Measurements from ENCODE around the gene GPC5. TPM values are rescaled to one million over a fixed set of nuclear protein-coding genes. Genes with fewer than 3 reads are reported as not detected.

The GPC5 gene
- total and polyA plus RNA-seq, 2 of the 13 experiments (the other 11 are each of a cell fraction or from before 2014, with no cell fraction given): 0.02 to 0.07 TPM

GRCh38 chr13:92224825-92225224, 826.4 kb downstream of the GPC5 start (continued):
- no peak for TF ChIP-seq ZNF672 (CRISPR knock-in tag; IDR thresholded peaks at IDR 0.05)
- no peak for TF ChIP-seq MLX (CRISPR knock-in tag; IDR thresholded peaks at IDR 0.05)
- TF ChIP-seq SMYD3 (CRISPR knock-in tag; IDR thresholded peaks at IDR 0.05): no peak
- TF ChIP-seq TOPORS (CRISPR knock-in tag; IDR thresholded peaks at IDR 0.05): no peak
- TF ChIP-seq PHF5A (CRISPR knock-in tag; IDR thresholded peaks at IDR 0.05; ENCODE audit: low read depth, unreplicated experiment): no peak
- no peak for TF ChIP-seq SYNCRIP (IDR thresholded peaks at IDR 0.05; ENCODE audit: insufficient read depth, low read depth, low read length)
- no peak for TF ChIP-seq NFE2 (CRISPR knock-in tag; IDR thresholded peaks at IDR 0.05)
- TF ChIP-seq MXI1 (IDR thresholded peaks at IDR 0.05; ENCODE audit: borderline replicate concordance, low read depth, low read length): no peak
- no peak for TF ChIP-seq HOXD1 (CRISPR knock-in tag; IDR thresholded peaks at IDR 0.05)
- no peak for TF ChIP-seq KDM6A (CRISPR knock-in tag; IDR thresholded peaks at IDR 0.05; ENCODE audit: low read depth)
- TF ChIP-seq MNT (IDR thresholded peaks at IDR 0.05): no peak

DNA sequence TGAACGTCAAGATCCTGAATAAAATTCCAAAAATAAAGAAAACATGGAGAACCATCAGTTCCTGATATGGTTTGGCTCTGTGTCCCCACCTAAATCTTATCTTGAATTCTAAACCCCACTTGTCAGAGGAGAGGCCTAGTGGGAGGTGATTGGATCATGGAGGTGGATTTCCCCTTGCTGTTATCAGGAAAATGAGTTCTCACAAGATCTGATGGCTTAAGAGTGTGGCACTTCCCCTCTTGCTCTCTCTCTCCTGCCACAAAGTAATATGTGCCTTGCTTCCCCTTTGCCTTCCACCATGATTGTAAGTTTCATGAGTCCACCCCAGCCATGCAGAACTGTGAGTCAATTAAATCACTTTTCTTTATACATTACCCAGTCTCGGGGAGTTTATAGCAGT, 827.4 kb downstream of the GPC5 start:
- FAIRE-seq: no peak
- in situ Hi-C loops (cut with HindIII; ENCODE audit: extremely low pct_ligation_motif_present, low pct_unique_long_range_greater_than_20kb): no loop called here

More for the DNA sequence above, 827.4 kb downstream of the GPC5 start:
- intact Hi-C loops (cut with micrococcal nuclease; ENCODE audit: unreplicated experiment): no loop called here
- H3K4me3 ChIP-seq (replicated peaks in 1 of 3; ENCODE audit: insufficient read depth in 1 of 3, low read depth in 2 of 3, low read length in 3 of 3): no peak overlapping the region
- H3K27ac ChIP-seq (ENCODE audit: extremely low read length, insufficient read depth, low read length): no peak overlapping the region
- no peak overlapping the region for H3K4me2 ChIP-seq (ENCODE audit: low read depth, low read length)
- H3K9me3 ChIP-seq (ENCODE audit: low read length): no peaks in the 10 kb centered on the region
- H3K36me3 ChIP-seq (replicated peaks in 1 of 2; ENCODE audit: control insufficient read depth in 1 of 2, insufficient read depth in 2 of 2, low read length in 2 of 2): no peaks in the 10 kb centered on the region
- H3K79me2 ChIP-seq (ENCODE audit: insufficient read depth, low read length): no peaks in the 10 kb centered on the region
- 0% methylated on average over 2 of the region's 2 CpGs for WGBS (ENCODE audit: low lambda C conversion rate)
- no peaks in the 10 kb centered on the region for H3K27me3 ChIP-seq (ENCODE audit: control insufficient read depth in 1 of 2, insufficient read depth in 2 of 2, low read length in 2 of 2)
- H3K9ac ChIP-seq (ENCODE audit: insufficient read depth, low read depth, low read length): no peak overlapping the region
- POLR2A ChIA-PET: no interaction called here
- H2AFZ ChIP-seq (ENCODE audit: low read length): no peak overlapping the region
- ATAC-seq (no peak), DNase-seq (ENCODE audit: low spot score) (no peak)
- no TSS peak for BruUV-seq (replicated peaks)
- TF ChIP-seq ZNF253 (CRISPR knock-in tag; IDR thresholded peaks at IDR 0.05; ENCODE audit: borderline replicate concordance) (no peak), RNF2 (conservative IDR thresholded peaks at IDR 0.05; ENCODE audit: low read depth) (no peak), ZNF816 (CRISPR knock-in tag; IDR thresholded peaks at IDR 0.05; ENCODE audit: borderline replicate concordance) (no peak), ZFP41 (CRISPR knock-in tag; IDR thresholded peaks at IDR 0.05; ENCODE audit: borderline replicate concordance) (no peak), ZFP36L1 (CRISPR knock-in tag; IDR thresholded peaks at IDR 0.05) (no peak), PAF1 (CRISPR knock-in tag; IDR thresholded peaks at IDR 0.05) (no peak), RXRA (CRISPR knock-in tag; IDR thresholded peaks at IDR 0.05) (no peak)
- H3K4me1 ChIP-seq (ENCODE audit: insufficient read depth, low read length): no peaks in the 10 kb centered on the region
- H4K20me1 ChIP-seq (ENCODE audit: insufficient read depth, low read length): no peaks in the 10 kb centered on the region
- CTCF ChIA-PET (ENCODE audit: low intra/inter-chr PET ratio, low total read pairs): no interaction called here

Measured in HepG2 (cell line).